ENCODE measurements around the gene METTL17. TPM values are rescaled to one million over a fixed set of nuclear protein-coding genes. Genes with fewer than 3 reads are reported as not detected.
A peak's percentile ranks its signal among the peaks of the same experiment; 100 is the strongest.

Gene METTL17
- total and polyA plus RNA-seq, 2 experiments from 2014 or later, result 65.9 to 80.9 TPM

- H3K27ac ChIP-seq, result peak overlapping the region; percentile 82
- H3K36me3 ChIP-seq (replicated peaks; ENCODE audit: insufficient read depth, low read depth), result no peaks in the 10 kb centered on the region
- no peaks in the 10 kb centered on the region for H4K20me1 ChIP-seq (ENCODE audit: insufficient read depth, poor library complexity, severe bottlenecking)
- peak overlapping the region; percentile 94 for H3K4me2 ChIP-seq
- 5% methylated on average over 36 of the region's 58 CpGs for WGBS (ENCODE audit: low lambda C conversion rate, missing lambda C conversion rate)
- peak overlapping the region; percentile 76 for H3K4me3 ChIP-seq
- H3K9me2 ChIP-seq (replicated peaks; ENCODE audit: insufficient read depth), result no peaks in the 10 kb centered on the region
- peak overlapping the region; percentile 58 for H2AFZ ChIP-seq
- H3K9me3 ChIP-seq (ENCODE audit: low read depth), result no peaks in the 10 kb centered on the region
- no peak for TF ChIP-seq CTCF (IDR thresholded peaks at IDR 0.05; ENCODE audit: poor library complexity)
- no peak for TF ChIP-seq EZH2phosphoT487 (IDR thresholded peaks at IDR 0.05; ENCODE audit: low read depth, severe bottlenecking, unreplicated experiment)
- no peak for TF ChIP-seq EZH2 (IDR thresholded peaks at IDR 0.05; ENCODE audit: borderline replicate concordance)
- peaks cover 14% of the 10 kb centered on the region for H3K79me2 ChIP-seq
- peaks cover 16% of the 10 kb centered on the region for H3K4me1 ChIP-seq (ENCODE audit: insufficient read depth)
- DNase-seq (ENCODE audit: low spot score), result peak; percentile 54
- H3K27me3 ChIP-seq, result no peaks in the 10 kb centered on the region
Measured at GRCh38 chr14:21025371-21026273, 35.8 kb downstream of the METTL17 start.

- TF ChIP-seq EZH2phosphoT487 (IDR thresholded peaks at IDR 0.05; ENCODE audit: low read depth, severe bottlenecking, unreplicated experiment) (no peak), EZH2 (IDR thresholded peaks at IDR 0.05; ENCODE audit: borderline replicate concordance) (no peak), CTCF (IDR thresholded peaks at IDR 0.05; ENCODE audit: poor library complexity) (no peak)
- Histone ChIP-seq H3K4me3 (no peak overlapping the region), H4K20me1 (ENCODE audit: insufficient read depth, poor library complexity, severe bottlenecking) (no peaks in the 10 kb centered on the region), H3K4me1 (ENCODE audit: insufficient read depth) (peaks cover 16% of the 10 kb centered on the region), H3K9me3 (ENCODE audit: low read depth) (no peaks in the 10 kb centered on the region), H3K79me2 (peaks cover 14% of the 10 kb centered on the region), H3K27me3 (no peaks in the 10 kb centered on the region), H2AFZ (peak overlapping the region; percentile 58), H3K27ac (peak overlapping the region; percentile 82), H3K9me2 (replicated peaks; ENCODE audit: insufficient read depth) (no peaks in the 10 kb centered on the region), H3K4me2 (peak overlapping the region; percentile 94), H3K36me3 (replicated peaks; ENCODE audit: insufficient read depth, low read depth) (no peaks in the 10 kb centered on the region)
- no peak for DNase-seq (ENCODE audit: low spot score)
- WGBS (ENCODE audit: low lambda C conversion rate, missing lambda C conversion rate), result 57% methylated on average over 6 of the region's 7 CpGs
Measured at GRCh38 chr14:21026274-21026987, 36.7 kb downstream of the METTL17 start.

GRCh38 chr14:21026988-21027315 is 37.2 kb downstream of the METTL17 start:
- Histone ChIP-seq H3K36me3 (replicated peaks; ENCODE audit: insufficient read depth, low read depth) (no peaks in the 10 kb centered on the region), H4K20me1 (ENCODE audit: insufficient read depth, poor library complexity, severe bottlenecking) (no peaks in the 10 kb centered on the region), H3K4me2 (peak overlapping the region; percentile 94), H3K27me3 (no peaks in the 10 kb centered on the region), H3K4me3 (no peak overlapping the region), H3K9me2 (replicated peaks; ENCODE audit: insufficient read depth) (no peaks in the 10 kb centered on the region), H3K9me3 (ENCODE audit: low read depth) (no peaks in the 10 kb centered on the region), H3K27ac (peak overlapping the region; percentile 82), H3K4me1 (ENCODE audit: insufficient read depth) (peaks cover 16% of the 10 kb centered on the region), H2AFZ (no peak overlapping the region), H3K79me2 (peaks cover 14% of the 10 kb centered on the region)
- TF ChIP-seq EZH2phosphoT487 (IDR thresholded peaks at IDR 0.05; ENCODE audit: low read depth, severe bottlenecking, unreplicated experiment) (no peak), EZH2 (IDR thresholded peaks at IDR 0.05; ENCODE audit: borderline replicate concordance) (no peak), CTCF (IDR thresholded peaks at IDR 0.05; ENCODE audit: poor library complexity) (no peak)
- DNase-seq (ENCODE audit: low spot score), result peak; percentile 38
- 12% methylated on average over 3 of the region's 3 CpGs for WGBS (ENCODE audit: low lambda C conversion rate, missing lambda C conversion rate)

Measured in hepatocyte (in vitro differentiated cells).